Activated naive CD4-positive, alpha-beta T cell treated with anti-CD3 and anti-CD28 coated beads, Interleukin-2, amount 50 U/mL, for 16 hours (primary cell): ENCODE results near the gene KRTAP2-1.
"Not testable (repeated sequence)": the region's sequence is repeated elsewhere in the genome, so short reads cannot be mapped to it uniquely, and the experiment has no call there.

Experiments
- DNase-seq: peaks from one replicate; pipeline ENCODE4 v3.0.0-alpha.2; 2020

Gene KRTAP2-1

DNA sequence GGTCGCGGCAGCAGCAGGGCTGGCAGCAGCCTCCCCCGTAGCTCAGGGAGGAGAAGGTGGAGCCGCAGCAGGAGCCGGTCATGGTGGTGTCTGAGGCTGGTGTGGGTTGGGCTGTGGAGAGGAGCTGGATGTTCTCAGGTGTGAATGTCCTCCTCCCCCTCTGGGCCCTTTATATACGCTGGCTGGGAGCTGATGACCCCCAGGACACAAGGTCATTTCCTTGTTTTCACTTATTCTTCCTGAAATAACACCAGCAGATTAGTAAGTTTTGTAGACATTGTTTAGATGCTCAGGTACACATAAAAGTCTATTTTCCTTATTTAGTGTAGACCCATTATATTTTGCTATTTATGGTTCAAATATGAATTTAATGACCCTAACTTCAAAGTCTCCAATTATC, 8.0 kb upstream of the KRTAP2-1 start, which contains the start of gene KRTAP2-2:
Gene KRTAP2-2, minus strand, starts transcription at position 101 of the 400 bp plus-strand sequence. Its CDS starts 19 bp downstream, at position 82.
- DNase-seq, result not testable (repeated sequence)

DNA sequence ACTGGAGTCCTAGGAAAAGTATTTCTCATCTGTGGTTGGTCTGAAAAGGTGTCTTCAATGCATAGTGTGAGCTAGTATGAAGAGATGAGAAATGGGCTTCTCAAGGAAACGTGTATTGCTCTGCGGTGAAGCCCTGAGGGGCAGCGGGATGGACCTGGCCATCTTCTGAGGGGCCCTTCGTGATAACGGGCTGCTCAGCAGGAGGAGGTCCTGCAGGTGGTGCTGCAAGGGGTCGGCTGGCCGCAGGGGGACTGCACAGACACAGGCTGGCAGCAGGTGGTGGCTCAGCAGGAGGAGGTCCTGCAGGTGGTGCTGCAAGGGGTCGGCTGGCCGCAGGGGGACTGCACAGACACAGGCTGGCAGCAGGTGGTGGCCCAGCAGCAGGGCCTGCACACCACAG, 7.4 kb upstream of the KRTAP2-1 start:
- DNase-seq, result not testable (repeated sequence)

DNA sequence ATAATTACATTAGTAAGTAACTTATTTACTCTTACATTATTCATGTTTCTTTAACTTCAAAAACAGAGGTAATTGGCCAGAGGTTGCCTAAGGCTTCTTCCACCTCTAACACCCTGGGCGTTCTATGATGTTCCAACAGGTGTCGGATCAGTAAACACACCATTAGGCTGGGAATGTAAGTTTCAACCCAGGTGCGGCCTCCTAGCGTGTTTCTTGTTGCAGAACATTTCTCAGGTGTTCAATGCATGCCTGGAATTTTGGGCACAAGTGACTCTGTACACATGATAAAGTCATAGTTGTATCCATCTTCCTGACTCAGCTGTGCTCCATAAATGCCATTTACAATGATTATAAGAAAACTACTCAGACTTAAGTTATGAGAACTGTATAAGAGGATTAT, 6.9 kb upstream of the KRTAP2-1 start:
- no peak for DNase-seq

DNA sequence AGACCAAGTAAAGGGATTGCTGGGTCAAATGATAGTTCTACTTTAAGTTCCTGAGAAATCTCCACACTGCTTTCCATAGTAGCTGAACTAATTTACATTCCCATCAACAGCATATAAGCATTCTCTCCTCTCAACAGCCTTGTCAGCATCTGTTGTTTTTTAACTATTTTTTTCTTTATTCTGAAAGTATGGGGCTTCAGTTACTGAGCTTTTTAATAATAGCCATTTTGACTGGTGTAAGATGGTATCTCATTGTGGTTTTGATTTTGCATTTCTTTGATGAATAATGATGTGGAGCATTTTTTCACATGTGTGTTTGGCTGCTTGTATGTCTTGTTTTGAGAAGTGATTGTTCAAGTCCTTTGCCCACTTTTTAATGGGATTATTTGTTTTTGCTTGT, 5.5 kb upstream of the KRTAP2-1 start:
- no peak for DNase-seq

DNA sequence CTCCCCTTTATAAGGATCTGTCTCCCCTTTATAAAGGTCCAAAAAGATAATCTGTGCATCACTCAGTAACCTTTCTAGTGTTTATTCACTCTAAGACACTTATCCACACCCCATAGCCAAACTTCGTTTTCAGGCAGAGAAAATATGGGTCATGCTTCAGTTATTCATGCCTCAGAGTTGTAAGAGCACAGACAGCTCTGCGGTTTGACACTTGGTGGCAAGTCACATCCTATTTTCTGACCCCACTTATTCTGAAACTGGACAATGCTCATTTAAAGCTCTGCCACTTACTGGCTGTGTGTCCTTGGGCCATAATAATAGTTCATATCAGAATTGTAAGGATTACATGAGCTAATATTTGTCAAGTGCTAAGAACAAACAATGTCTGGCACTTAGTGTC, 2.0 kb upstream of the KRTAP2-1 start:
- DNase-seq, result no peak

DNA sequence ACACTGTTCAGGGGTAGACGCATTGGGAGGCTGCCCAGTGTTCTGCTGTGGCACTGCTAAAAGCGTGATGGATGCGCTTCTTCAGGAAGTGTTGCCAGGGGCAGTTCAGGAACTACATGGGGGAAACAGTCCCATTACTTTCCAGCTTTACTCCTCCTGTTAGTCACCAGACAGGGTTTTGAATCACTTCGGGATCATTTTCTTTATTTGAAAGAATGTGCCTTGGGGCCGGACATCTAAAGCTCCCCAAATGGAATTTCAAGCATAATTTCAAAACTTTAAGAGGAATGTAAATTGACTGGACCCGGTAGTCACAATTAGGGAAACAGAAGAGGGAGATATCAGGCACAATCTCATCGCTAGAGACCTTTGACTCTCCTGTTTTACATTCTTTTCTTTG, 1.3 kb upstream of the KRTAP2-1 start:
- DNase-seq, result no peak

DNA sequence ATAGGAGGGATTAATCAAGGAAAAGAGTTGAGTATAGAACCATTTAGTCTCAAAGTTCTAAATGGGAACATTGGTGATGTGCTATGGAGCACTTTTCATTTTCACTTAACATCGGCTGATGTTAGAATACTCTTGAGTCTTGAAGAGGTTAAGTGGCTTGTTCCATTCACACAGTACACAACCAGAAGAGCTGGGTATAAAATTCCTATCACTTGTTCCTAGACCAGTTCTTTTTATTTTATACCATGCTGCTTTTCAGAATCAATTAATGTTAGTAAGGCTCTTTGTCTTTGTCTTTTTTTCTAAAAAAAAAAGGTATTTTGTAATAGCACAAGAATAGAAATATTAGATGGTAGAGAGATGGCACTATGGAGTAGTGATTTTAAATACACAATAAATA, 4.2 kb downstream of the KRTAP2-1 start:
- DNase-seq, result no peak

DNA sequence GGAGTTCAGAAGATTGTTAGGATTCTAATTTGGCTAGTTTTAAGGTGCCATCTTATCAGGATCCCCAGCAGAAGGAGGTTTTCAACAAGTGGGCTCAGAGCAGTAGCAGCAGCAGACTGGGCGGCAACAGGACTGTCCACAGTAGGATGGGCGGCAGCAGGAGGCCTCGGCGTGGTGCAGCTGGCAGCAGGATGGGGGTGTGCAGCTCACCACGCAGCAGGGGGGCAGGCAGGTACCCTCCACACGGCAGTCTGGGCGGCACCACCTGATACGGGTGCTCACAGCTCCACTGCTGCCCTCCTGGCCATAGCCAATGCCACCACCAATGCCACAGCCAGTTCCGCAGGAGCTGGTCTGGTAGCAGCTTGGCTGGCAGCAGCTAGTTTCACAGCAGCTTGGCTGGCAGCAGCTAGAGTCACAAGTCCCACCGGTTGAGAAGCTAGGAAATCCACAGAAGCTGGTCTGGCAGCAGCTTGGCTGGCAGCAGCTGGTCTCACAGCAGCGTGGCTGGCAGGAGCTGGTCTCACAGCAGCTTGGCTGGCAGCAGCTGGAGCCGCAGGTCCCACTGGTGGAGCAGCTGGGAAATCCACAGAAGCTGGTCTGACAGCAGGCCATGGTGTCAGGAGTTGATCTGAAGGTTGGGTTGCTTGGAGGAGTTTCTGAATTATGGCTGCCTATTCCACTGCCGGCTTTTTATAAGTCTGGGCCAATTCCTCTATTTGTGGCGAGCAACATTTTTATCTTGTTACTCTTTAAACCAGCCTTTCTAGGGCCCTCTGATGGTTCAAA, 6.1 kb downstream of the KRTAP2-1 start, which contains the start of gene KRTAP1-1:
Gene KRTAP1-1, minus strand, starts transcription at position 668 of the 789 bp plus-strand sequence. Its CDS starts 53 bp downstream, at position 615.
- DNase-seq, result not testable (repeated sequence)

DNA sequence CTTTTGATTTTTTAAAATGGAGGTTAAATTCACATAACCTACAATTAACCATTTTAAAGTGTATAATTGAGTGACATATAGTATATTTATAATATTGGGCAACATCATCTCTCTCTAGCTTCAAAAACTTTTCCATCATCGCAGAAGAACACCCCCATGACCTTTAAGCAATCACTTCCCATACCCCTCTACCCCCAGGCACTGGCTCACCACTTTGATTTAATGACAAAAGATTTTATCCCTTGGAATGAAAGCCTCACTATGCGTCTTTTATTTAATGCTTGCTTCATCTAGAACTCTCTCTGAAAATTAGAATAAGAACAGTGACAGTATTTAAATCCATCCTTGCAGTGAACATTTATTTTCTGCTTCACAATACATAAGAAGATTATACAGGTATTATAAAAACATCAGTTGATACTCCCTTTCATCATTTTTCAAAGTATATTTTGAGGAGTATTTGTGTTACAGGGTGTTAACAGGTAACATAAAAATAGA, 9.2 kb downstream of the KRTAP2-1 start:
- DNase-seq, result no peak

DNA sequence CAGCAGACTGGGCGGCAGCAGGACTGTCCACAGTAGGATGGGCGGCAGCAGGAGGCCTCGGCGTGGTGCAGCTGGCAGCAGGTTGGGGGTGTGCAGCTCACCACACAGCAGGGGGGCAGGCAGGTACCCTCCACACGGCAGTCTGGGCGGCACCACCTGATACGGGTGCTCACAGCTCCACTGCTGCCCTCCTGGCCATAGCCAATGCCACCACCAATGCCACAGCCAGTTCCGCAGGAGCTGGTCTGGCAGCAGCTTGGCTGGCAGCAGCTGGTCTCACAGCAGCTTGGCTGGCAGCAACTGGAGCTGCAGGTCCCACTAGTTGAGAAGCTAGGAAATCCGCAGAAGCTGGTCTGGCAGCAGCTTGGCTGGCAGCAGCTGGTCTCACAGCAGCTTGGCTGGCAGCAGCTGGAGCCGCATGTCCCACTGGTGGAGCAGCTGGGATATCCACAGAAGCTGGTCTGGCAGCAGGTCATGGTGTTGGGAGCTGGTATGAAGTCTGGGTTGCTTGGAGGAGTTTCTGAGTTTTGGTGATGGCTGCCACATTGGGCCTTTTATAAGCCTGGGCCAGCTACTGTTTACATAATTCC, 12.7 kb downstream of the KRTAP2-1 start, which contains the start of gene KRTAP1-3:
Gene KRTAP1-3, minus strand, starts transcription at position 529 of the 590 bp plus-strand sequence. Its CDS starts 53 bp downstream, at position 476.
- not testable (repeated sequence) for DNase-seq

DNA sequence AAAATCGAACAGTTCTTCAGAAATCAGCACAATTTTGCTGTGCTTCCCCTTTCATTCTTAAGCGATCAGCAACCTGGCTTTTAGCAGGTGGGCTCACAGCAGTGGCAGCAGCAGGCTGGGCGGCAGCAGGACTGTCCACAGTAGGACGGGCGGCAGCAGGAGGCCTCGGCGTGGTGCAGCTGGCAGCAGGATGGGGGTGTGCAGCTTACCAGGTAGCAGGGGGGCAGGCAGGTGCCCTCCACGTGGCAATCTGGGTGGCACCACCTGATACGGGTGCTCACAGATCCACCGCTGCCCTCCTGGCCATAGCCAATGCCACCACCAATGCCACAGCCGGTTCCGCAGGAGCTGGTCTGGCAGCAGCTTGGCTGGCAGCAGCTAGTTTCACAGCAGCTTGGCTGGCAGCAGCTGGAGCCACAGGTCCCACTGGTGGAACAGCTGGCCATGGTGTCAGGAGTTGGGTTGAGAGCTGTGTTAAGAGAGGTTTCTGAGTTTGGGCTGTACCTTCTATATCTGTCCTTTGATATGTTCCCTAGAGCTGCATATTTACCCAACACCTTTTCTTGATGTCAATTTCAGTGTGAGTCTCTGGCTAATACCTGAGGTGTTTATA, 17.4 kb downstream of the KRTAP2-1 start, which contains the start of gene KRTAP1-4:
Gene KRTAP1-4, minus strand, starts transcription at position 563 of the 613 bp plus-strand sequence. Its CDS starts 117 bp downstream, at position 446.
- DNase-seq, result no peak

DNA sequence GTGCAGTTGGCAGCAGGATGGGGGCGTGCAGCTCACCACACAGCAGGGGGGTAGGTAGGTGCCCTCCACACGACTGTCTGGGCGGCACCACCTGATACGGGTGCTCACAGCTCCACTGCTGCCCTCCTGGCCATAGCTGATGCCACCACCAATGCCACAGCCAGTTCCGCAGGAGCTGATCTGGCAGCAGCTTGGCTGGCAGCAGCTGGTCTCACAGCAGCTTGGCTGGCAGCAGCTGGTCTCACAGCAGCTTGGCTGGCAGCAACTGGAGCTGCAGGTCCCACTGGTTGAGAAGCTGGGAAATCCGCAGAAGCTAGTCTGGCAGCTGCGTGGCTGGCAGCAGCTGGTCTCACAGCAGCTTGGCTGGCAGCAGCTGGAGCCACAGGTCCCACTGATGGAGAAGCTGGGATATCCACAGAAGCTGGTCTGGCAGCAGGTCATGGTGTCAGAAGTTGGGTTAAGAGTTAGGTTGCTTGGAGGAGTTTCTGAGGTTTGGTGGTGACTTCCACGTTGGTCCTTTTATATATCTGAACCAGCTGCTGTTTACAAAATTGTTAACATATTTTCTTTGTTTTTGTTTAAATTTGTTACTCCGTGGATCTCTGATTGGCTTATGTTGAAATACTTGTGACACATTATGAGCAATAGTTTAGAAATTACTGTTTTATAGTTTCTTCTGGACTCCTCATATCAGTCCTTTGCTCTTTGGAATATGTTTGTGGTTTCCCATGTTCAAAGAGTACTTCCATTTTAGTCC, 20.2 kb downstream of the KRTAP2-1 start, which contains the start of gene KRTAP1-5:
Gene KRTAP1-5, minus strand, starts transcription at position 494 of the 757 bp plus-strand sequence. Its CDS starts 53 bp downstream, at position 441.
- no peak for DNase-seq

DNA sequence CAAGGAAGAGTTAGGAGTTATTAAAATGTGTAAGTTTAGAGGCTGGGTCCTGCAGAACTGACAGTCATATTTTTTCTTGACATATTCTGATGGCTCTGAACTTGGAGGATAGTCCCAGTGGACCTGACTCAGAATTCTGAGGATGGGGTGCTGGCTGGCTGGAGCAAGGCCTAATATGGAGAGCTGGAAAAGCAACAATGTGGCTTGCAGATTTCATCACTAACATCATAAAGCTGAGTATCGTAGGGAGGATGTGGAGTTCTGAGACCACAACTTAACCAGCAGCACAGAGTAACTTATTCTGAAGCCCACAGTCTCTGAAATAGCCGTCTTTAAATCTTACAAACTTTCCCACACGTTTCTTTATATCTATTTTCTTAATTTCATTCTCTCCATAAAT, 22.4 kb downstream of the KRTAP2-1 start:
- no peak for DNase-seq

DNA sequence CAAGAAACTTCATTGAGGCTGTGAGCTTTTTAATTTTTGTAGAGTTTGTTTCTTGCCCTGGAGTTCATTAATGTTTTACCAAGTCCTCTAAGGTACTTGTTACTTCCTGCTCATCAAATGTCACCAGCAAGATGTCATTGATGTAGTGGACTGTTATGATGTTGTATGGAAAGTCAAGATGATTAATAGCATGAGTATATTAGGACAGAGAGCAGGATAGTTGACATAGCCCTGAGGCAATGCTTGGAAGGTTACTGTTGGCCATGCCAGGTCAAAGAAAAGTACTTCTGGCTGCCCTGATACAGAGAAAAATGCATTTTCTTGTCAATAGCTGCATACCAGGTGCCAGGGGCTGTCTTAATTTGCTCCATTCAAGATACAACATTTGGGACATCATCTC, 26.8 kb downstream of the KRTAP2-1 start:
- DNase-seq, result no peak

DNA sequence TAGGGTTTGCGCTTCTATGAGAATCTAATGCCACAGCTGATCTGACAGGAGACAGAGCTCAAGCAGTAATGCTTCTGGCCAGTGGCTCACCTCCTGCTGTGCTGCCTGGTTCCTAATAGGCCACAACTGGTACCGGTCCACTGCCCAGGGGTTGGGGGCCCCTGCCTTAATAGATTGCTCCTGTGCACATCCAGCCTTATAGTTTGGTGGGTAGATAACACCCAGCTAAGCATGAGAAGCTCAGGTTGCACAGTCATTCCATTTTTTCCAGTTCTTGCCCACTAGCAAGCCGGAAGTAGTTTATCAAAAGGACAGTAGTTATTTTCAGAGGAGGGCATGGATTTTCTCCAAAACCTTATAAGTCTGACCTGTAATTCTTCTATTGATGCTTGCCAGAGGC, 27.7 kb downstream of the KRTAP2-1 start:
- no peak for DNase-seq

DNA sequence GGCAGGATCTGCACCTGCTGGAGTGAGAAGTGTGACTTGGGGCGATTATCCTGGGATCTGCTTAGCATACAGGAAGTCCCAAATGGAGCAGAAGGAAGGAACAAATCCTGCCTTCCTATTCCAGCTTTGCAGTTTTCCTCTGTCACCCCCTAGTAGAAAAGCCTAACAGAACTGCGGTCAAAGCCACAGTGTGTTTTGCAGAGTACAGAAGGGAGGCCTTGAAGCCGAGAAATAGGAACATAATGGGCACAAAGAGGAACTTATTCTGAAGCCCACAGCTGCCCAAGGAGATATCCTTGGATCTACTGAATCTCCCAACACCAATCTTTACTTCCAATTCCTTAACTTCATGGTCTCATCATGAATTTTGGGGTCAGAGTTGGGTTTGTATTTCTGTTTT, 28.6 kb downstream of the KRTAP2-1 start:
- DNase-seq, result no peak

DNA sequence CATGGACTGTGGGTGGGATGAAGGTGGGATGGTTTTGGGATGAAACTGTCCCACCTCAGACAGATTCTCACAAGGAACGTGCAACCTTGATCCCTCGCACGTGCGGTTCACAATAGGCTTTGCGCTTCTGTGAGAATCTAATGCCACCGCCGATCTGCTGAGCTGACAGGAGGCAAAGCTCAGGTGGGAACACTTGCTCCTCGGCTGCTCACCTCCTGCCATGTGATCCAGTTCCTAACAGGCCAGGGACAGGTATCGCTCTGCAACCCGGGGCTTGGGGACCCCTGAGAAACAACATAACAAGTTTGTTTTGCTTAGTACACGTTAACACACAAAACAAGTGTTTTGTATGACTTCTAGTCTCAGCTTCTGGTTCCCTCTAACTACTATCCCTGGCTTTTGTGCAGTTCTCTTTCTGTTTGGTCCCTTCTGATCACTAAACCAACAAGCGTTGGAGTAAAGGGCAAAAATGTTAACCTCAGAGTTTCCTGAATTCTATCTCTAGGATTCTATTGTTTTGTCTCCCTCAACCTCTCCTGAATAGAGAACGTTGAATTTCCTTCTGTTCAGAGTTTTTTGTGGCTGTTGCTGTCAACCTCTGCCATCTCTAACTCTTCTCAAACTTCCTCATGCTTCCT, 30.4 kb downstream of the KRTAP2-1 start:
- DNase-seq, result no peak

DNA sequence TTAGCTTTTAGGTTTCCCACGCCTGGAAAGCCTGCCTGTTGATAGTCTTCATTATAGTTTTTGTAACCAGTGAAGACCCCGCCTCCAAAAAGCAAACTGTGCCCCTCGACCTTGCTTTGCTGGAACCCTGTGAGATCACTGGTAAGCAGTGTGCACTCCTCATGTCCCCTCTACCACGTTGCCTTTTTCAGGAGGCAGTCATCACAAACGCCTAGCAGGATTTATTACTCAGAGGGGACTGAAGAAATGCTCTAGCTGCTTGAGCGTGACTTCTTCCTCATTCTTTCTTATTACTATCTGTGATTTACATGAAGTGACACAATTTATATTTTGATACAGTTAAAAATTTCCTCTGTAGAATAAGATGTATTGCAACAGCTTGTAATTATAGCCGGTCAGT, 31.7 kb downstream of the KRTAP2-1 start:
- no peak for DNase-seq

DNA sequence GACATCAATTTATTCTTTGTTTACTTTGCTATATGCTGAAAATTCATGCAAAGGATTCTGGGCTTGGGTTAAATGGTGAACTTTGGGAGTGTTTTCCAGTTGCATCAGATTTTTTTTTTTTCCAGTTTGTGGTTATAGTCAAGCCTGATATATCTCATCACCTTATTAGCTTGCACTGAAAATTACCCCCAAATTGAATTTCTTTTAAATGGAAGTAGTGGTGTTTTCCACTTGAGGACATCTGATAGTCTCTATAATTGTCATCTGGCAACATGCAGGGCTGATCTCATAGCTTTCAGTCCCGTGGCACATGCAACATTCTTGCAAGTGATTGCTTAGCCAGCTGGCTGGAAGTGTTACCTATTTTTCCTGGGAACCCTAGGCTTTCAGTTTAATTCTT, 33.5 kb downstream of the KRTAP2-1 start:
- no peak for DNase-seq

DNA sequence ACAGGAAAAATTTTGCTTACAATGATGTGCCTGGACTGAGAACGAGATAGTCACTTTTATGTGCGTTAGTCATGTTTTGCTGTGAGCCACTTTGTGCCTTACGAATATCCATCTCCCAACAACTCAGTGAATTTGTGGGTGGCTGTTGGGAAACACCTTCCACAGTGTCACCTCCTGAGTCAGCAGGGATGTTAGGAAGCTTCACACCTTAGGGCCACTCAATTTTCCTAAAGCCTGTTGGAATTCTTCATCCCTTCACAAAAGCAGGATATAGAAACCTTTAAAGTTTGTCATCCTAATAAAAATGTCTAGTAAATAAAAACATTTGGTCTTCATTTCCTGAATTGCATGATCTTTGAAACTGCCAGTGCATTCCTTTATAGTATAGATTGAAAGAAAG, 33.9 kb downstream of the KRTAP2-1 start:
- no peak for DNase-seq

DNA sequence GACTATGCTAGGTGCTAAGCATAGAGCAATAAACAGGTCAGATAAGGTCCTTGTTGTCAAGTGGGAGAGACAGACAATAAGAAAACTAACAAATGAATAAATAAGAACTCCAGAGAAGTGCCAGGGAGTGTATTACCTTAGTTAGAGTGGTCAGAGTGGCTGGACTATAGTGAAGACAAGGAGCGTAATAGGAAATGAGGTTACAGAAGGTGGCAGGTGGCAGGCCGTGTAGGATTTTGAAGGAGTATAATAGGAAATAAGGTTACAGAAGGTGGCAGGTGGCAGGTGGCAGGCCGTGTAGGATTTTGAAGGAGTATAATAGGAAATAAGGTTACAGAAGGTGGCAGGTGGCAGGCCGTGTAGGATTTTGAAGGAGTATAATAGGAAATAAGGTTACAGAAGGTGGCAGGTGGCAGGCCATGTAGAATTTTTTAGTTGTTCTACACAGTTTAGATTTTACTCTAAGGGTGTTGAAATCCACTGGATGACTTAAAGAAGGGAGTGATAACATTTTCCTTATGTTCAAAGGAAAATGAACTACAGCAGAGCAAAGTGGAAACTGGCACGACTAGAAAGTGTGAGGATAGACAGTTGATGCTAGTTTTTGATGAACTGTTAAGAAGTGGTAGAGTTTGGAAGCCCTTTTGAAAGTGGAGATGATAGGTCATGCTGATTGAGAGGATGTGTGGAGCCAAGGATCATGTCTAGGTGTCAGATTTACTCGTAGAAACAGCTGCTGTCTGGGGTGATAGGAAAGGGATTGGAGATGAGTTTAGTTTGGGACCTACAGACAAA, 34.6 kb downstream of the KRTAP2-1 start:
- DNase-seq, result no peak
